Fibroblast of lung (primary cell): ENCODE results near the gene PRKAG2.

Source experiments
- CTCF ChIP-seq, 2 donors: IDR thresholded peaks in 1 of 2; conservative IDR thresholded peaks in 1 of 2; 1 replicate in 1 of 2; 2 replicates in 1 of 2; pipeline ENCODE4 v1.5.1; 2011 to 2012; ENCODE audit warnings: low read length in 2 of 2, control low read depth in 1 of 2, inconsistent platforms in 1 of 2, low read depth in 1 of 2, mild to moderate bottlenecking in 1 of 2
- EZH2 ChIP-seq: IDR thresholded peaks from 2 replicates; pipeline ENCODE4 v1.5.1; 2012; ENCODE audit warnings: low read length, control low read depth, mild to moderate bottlenecking; ENCODE audit errors: missing control alignments

GRCh38 chr7:151549083-151549482 lies 327.8 kb downstream of the PRKAG2 start:
- TF ChIP-seq CTCF (conservative IDR thresholded peaks at IDR 0.05 in 1 of 2, IDR thresholded peaks at IDR 0.05 in 1 of 2; ENCODE audit: low read depth in 1 of 2, low read length in 2 of 2): no peak
- TF ChIP-seq EZH2: no peak
